DND-41 (cell line): ENCODE data around the gene TMTC2.

Source experiments
- CTCF ChIP-seq: IDR thresholded peaks from 2 replicates; pipeline ENCODE4 v1.5.1; 2012; ENCODE audit warnings: borderline replicate concordance, low read length, moderate library complexity, mild to moderate bottlenecking; ENCODE audit not compliant: poor library complexity, severe bottlenecking; ENCODE audit errors: extremely low read depth
- EZH2 ChIP-seq: IDR thresholded peaks from 3 replicates; pipeline ENCODE4 v1.6.1; 2012; ENCODE audit warnings: borderline replicate concordance, low read depth, mild to moderate bottlenecking, moderate library complexity, low read length, inconsistent platforms; ENCODE audit not compliant: severe bottlenecking

GRCh38 chr12:83183132-83183531 is 496.4 kb downstream of the TMTC2 start:
- TF ChIP-seq CTCF (no peak), EZH2 (no peak)
